ENCODE measurements around the gene AKT1. TPM values are rescaled to one million over a fixed set of nuclear protein-coding genes. Genes with fewer than 3 reads are reported as not detected.
"Not testable (repeated sequence)": the region's sequence is repeated elsewhere in the genome, so short reads cannot be mapped to it uniquely, and the experiment has no call there.

Gene AKT1
- polyA plus RNA-seq, 4 donors = 98.4 to 122 (median 99.0) TPM

GRCh38 chr14:104741803-104742251 is 53.7 kb downstream of the AKT1 start:
- no peak for DNase-seq (ENCODE audit: low read depth in 4 of 4, low spot score in 3 of 4)

- no peak for DNase-seq (ENCODE audit: low read depth in 4 of 4, low spot score in 3 of 4)
Observed at GRCh38 chr14:104741108-104741802, 54.3 kb downstream of the AKT1 start.

- no peak for DNase-seq (ENCODE audit: low read depth in 4 of 4, low spot score in 3 of 4)
Observed at GRCh38 chr14:104739546-104740516, 55.7 kb downstream of the AKT1 start.

DNA sequence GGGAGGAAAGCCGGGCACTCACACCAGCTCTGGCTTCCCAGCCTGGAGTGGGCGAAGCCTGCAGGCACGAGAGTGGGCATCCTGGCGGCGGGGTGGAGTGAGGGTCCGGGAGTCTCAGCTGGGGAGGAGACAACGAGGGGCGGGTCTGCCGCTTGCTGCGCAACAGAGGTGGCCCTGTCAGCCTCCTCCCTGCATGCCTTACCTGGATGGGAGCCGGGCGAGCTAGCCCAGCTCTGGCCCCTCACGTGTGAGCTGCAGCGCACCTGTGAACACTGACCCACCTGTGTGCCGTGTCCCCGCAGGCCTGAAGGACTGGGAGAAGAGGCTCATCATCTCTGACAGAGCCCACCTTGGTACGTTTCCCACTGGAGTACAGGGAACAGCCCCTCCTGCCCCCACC is 56.5 kb downstream of the AKT1 start:
- DNase-seq (ENCODE audit: low read depth in 4 of 4, low spot score in 3 of 4) = no peak

GRCh38 chr14:104738375-104739019 is 57.1 kb downstream of the AKT1 start:
- no peak for DNase-seq (ENCODE audit: low read depth in 4 of 4, low spot score in 3 of 4)

DNA sequence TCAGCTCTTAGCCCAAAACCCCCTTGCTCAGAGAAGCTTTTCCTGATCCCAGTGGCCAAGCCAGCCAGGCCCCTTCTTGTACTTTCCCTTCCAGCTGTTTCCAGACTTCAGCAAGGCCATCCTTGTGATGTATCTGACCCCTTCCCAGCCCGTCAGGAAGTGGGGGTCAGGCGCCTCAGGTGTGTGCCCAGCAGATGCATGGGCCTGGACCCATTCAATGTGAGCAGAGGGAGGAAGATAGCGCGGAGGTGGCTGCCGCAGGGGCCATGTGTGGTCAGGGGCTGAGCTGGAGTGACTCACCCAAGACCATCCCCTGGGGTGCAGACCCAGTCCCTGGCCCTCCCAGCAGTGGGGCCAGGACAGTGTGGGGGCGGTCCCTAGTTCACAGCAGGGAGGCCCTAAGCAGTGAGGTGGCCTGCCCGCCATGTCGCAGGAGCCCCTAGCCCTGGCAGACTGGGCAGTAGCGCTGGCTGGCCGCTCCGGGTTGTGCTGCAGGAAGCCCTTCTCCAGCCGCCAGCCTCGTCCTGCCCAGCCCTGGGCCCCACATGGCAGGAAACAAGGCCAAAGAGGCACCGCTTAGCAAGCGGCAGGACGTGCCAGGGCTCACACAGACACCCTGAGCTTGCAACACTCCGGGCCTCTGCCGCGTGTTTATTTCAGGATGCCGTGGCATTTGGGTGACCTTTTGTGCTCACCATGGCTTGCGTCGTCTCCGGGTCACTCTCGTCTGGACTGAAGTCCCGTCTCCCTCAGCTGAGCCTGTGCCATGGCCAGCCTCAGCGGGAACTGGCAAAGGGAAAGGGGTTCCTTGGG is 59.5 kb downstream of the AKT1 start:
- no peak for DNase-seq (ENCODE audit: low read depth in 4 of 4, low spot score in 3 of 4)

DNA sequence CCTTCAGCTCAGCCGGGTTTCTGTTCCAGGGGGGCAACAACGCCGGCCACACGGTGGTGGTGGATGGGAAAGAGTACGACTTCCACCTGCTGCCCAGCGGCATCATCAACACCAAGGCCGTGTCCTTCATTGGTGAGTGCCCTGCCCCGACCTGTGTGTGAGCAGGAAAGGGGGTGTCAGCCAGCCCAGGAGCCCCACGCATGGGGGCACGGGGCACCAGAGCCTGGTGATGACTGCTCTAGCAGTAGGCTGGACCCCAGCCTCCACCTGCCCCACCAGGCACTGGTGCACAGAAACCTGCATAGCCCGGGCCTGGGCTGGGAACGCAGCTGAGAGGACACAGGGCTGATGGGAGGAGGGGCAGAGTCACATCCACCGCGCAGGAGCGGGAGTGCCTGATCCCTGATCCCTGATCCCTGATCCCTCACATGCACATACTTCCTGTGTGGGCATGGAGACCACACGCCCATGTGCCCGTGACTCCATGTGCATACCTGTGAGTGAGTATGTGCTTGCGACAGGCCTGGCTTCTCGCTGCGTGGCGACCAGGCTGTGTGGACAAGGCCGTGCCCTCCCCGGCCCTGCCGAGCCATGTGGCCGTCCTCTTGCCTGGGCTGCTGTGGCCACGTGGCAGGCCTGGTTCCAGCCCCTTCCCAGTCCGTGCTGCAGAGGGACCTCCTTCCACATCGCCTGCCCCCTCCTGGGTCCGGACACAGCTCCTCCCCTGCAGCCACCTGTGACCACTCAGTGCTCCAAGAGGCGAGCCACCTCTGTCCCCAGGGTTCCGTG is 60.4 kb downstream of the AKT1 start:
- no peak for DNase-seq (ENCODE audit: low read depth in 4 of 4, low spot score in 3 of 4)

DNA sequence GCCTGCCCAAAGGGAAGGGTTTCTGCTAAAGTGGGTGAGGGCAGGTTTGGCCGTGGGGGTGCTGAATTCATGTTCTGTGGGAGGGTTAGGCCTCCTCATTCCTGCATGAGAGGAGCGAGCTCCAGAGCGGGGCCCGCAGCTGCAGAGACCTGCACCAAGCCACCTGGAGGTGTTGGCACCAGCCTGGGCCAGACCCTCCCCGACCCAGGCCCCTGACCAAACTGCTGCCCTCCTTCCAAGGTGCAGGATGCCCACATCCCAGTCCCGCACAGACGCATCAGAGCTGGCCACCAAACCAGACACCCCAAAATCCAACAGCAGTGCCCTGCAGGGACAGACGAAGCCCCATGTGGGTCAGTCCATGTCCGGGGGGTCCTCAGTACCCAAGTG is 61.0 kb downstream of the AKT1 start:
- DNase-seq (ENCODE audit: low read depth in 4 of 4, low spot score in 3 of 4) = no peak

GRCh38 chr14:104734051-104734587 is 61.4 kb downstream of the AKT1 start:
- no peak for DNase-seq (ENCODE audit: low read depth in 4 of 4, low spot score in 3 of 4)

DNA sequence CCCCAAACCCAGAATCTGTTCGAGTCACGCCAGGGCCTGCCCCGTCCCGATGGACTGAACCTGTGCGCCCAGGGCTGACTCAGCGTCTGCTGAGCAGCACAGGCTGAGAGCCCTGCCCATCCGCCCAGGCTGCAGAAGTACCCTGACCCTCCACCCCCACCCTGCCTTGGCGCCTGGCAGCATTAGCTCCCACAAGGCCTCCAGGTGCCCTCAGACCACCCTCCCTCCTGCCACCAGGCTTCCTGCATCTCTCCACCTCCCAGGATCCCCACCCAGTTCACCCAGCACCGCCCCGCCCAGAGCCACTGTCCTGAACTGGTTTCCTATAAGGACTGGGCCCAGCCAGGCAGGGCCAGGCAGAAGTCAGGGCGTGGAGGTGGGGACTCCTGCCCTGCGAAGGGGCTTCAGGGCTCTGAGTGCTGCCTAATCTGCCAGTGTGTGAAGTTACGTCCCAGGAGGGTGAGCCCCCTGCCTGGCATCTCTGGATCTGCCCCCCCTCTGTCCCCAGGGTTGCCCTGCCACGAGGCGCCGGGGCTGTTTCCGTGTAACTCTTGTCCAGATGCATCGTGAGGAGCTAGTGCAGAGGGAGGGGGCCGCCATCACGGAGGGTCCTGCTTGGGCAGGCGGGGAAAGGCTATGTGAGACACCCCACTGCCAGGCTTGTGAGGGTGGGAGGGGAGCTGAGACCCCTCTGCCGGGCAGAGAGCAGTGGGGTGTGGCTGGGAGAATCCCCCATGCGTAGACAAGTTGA is 62.4 kb downstream of the AKT1 start:
- DNase-seq (ENCODE audit: low read depth in 4 of 4, low spot score in 3 of 4) = no peak

DNA sequence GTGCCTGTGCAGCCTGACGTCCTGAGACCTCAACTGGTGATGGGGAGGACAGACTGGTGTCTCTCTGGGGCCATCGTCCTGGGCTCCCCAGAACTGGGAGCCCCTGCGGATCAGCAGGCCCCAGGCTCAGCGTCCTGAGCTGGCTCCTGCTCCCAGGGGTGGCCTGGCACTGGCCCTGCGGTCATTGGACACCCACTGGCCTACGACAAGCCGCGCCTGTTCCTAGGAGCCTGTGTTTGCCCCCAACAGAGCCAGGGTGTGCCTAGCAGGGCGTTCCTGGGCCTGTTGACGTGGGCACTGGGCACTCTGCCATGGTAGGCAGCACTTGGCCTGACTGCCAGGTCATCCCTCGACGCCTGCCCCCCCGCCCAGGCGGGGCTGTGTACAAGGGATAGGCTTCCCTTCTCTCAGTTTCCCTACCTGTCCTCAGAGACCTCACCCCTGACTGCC is 63.2 kb downstream of the AKT1 start:
- DNase-seq (ENCODE audit: low read depth in 4 of 4, low spot score in 3 of 4) = no peak

DNA sequence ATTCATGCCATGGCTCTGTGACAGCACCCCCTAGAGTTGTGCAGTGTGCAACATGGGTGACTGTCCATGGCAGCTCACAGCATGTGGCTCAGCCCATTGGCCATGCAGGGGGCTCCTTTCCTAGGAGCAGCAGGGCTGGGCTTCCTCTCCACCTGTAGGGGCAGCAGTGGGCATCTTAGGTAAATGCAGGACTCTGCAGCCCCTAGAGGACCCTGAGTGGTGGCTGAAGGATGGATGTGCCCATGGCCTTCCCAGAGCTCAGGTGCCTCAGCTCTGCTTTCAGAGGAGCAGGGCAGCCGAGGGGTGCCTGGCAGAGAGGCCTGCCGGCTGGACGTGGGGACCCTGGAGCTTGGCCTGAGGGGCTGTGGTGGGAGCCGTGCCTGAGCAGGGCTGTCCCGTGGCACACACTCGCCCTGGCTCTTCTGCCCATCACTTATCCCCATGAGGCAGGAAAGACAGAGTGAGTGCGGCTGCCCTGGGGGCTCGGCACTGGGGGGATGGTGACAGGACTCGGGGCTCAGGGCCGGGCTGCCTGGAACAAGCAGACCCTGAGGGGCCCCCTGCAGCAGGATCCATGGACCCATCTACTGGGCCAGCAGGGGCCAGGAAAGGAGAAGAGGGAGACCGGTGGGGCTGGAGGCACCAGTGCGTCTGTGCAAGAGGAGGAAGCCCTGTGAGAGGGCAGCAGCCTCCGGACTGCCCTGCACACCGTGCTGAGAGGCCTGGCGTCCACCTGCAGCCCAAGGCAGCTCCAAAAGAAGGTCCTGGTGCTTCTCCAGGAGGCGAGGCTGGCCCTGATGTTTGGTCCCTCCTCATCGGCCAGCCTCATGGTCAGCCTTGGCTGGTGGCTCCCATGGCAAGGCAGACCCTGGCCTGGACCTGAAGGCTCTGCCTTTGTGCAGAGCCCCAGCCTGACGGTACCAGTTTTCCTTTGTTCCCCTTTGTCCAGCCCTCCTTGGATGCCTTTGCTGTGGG is 63.9 kb downstream of the AKT1 start:
- no peak for DNase-seq (ENCODE audit: low read depth in 4 of 4, low spot score in 3 of 4)

DNA sequence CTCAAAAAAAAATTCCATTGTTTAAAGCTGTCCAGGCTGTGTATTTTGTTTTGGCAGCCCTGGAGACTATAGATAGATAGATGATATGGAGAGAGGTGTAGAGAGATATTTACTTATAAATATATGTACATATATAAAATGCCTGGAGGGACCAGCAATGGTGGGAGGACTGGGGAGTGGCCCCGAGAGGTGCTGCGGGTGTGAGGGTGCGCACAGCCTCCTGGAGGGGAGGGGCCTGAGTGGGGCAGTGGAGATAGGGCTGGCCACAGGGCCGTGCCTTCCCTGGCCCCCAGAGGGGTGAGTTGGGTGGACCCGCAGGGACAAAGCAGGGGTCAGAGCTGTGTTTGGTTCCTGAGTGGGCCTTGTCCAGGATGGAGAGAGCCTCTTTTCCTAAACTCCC is 65.1 kb downstream of the AKT1 start:
- DNase-seq (ENCODE audit: low read depth in 4 of 4, low spot score in 3 of 4) = no peak

DNA sequence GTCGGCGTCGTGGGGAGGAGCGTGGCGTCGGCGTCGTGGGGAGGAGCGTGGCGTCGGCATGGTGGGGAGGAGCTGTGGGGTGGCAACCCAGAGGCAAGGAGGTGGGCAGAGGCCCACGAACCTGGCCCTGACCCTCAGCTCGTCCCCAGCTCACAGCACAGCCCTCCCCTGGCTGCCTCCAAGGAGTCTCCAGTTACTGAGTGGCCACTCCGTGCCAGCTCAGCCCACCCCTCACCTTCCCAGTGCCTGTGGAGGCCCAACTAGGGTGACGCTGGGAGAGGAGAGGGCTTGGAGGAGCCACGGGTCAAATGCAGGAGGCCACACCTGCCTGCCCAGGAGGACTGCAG is 65.7 kb downstream of the AKT1 start:
- no peak for DNase-seq (ENCODE audit: low read depth in 4 of 4, low spot score in 3 of 4)

DNA sequence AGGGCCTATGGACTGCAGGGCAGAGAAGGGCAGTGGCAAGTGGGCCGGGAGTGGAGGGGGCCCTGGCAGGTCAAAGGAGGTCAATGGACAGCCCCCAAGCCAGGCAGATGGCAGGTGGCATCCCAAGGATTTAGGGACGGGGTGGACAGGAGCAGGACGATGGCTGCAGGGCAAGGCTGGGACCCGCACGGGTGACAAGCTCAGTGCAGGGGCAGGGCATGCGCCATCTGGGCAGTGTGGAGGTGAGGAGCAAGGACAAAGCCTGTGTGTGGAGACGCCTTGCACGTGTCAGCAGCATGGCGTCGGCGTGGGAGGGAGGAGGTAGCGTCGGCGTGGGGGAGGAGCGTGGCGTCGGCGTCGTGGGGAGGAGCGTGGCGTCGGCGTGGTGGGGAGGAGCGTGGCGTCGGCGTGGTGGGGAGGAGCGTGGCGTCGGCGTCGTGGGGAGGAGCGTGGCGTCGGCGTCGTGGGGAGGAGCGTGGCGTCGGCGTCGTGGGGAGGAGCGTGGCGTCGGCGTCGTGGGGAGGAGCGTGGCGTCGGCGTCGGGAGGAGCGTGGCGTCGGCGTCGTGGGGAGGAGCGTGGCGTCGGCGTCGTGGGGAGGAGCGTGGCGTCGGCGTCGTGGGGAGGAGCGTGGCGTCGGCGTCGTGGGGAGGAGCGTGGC is 66.2 kb downstream of the AKT1 start:
- DNase-seq (ENCODE audit: low read depth in 4 of 4, low spot score in 3 of 4) = not testable (repeated sequence)

GRCh38 chr14:104728631-104729030 is 66.9 kb downstream of the AKT1 start:
- no peak for DNase-seq (ENCODE audit: low read depth in 4 of 4, low spot score in 3 of 4)
